ENCODE results near the gene RAVER1. TPM values are rescaled to one million over a fixed set of nuclear protein-coding genes. Genes with fewer than 3 reads are reported as not detected.

The RAVER1 gene
- total RNA-seq, 4 donors from 2014 or later, result 23.7 to 42.2 (median 30.2) TPM

GRCh38 chr19:10294368-10294697 lies 39.0 kb downstream of the RAVER1 start:
- Histone ChIP-seq H3K36me3 (no peaks in the 10 kb centered on the region), H3K9me3 (no peaks in the 10 kb centered on the region), H3K27ac (replicated peaks in 1 of 4) (no peak overlapping the region), H3K4me3 (no peak overlapping the region), H3K27me3 (peaks cover 16 to 99% (median 76%) of the 10 kb centered on the region in 4 donors), H3K4me1 (peaks cover 41 to 70% (median 65%) of the 10 kb centered on the region in 4 donors)
- intact Hi-C loops (cut with DNase I), result no loop called here
- WGBS, result 25% methylated on average over 11 of the region's 25 CpGs
- no peak for TF ChIP-seq POLR2A (IDR thresholded peaks at IDR 0.05; ENCODE audit: low read depth)
- no peak for TF ChIP-seq CTCF (IDR thresholded peaks at IDR 0.05)
- no peak for DNase-seq (ENCODE audit: extremely low spot score)

GRCh38 chr19:10293637-10294367 lies 39.5 kb downstream of the RAVER1 start:
- DNase-seq (ENCODE audit: extremely low spot score), result no peak
- H3K9me3 ChIP-seq, result no peaks in the 10 kb centered on the region
- no peaks in the 10 kb centered on the region for H3K36me3 ChIP-seq
- WGBS, result 32% methylated on average over 33 of the region's 49 CpGs
- peaks cover 46 to 75% (median 71%) of the 10 kb centered on the region in 4 donors for H3K4me1 ChIP-seq
- intact Hi-C loops (cut with DNase I), result no loop called here
- H3K27ac ChIP-seq (replicated peaks in 1 of 4), result no peak overlapping the region
- TF ChIP-seq POLR2AphosphoS5 (IDR thresholded peaks at IDR 0.05) (no peak), CTCF (IDR thresholded peaks at IDR 0.05) (no peak), POLR2A (IDR thresholded peaks at IDR 0.05; ENCODE audit: low read depth) (no peak), EP300 (IDR thresholded peaks at IDR 0.05) (no peak)
- no peak overlapping the region for H3K4me3 ChIP-seq
- peaks cover 16 to 100% (median 82%) of the 10 kb centered on the region in 4 donors for H3K27me3 ChIP-seq

GRCh38 chr19:10292789-10293636 lies 40.3 kb downstream of the RAVER1 start:
- peaks cover 53 to 82% (median 78%) of the 10 kb centered on the region in 4 donors for H3K4me1 ChIP-seq
- peaks cover 16 to 100% (median 89%) of the 10 kb centered on the region in 4 donors for H3K27me3 ChIP-seq
- H3K27ac ChIP-seq (replicated peaks in 1 of 4), result peak overlapping the region in 1 of 4 donors; percentile 30
- DNase-seq (ENCODE audit: extremely low spot score), result no peak
- 20% methylated on average over 25 of the region's 56 CpGs for WGBS
- H3K4me3 ChIP-seq, result peak overlapping the region; percentile 39 to 60 (median 47)
- no peaks in the 10 kb centered on the region for H3K36me3 ChIP-seq
- no peak for TF ChIP-seq POLR2AphosphoS5 (IDR thresholded peaks at IDR 0.05)
- TF ChIP-seq CTCF (IDR thresholded peaks at IDR 0.05), result no peak
- no peak for TF ChIP-seq POLR2A (IDR thresholded peaks at IDR 0.05; ENCODE audit: low read depth)
- no peak for TF ChIP-seq EP300 (IDR thresholded peaks at IDR 0.05)
- intact Hi-C loops (cut with DNase I), result no loop called here
- no peaks in the 10 kb centered on the region for H3K9me3 ChIP-seq

GRCh38 chr19:10292206-10292788 lies 41.0 kb downstream of the RAVER1 start:
- DNase-seq (ENCODE audit: extremely low spot score), result no peak
- peaks cover 16 to 100% (median 96%) of the 10 kb centered on the region in 4 donors for H3K27me3 ChIP-seq
- H3K27ac ChIP-seq (replicated peaks in 1 of 4), result peak overlapping the region in 1 of 4 donors; percentile 30
- intact Hi-C loops (cut with DNase I), result no loop called here
- peaks cover 59 to 89% (median 85%) of the 10 kb centered on the region in 4 donors for H3K4me1 ChIP-seq
- H3K36me3 ChIP-seq, result no peaks in the 10 kb centered on the region
- H3K4me3 ChIP-seq, result peak overlapping the region; percentile 39 to 60 (median 47)
- H3K9me3 ChIP-seq, result no peaks in the 10 kb centered on the region
- WGBS, result 0% methylated on average over 20 of the region's 45 CpGs
- TF ChIP-seq EP300 (IDR thresholded peaks at IDR 0.05) (no peak), CTCF (IDR thresholded peaks at IDR 0.05) (no peak), POLR2AphosphoS5 (IDR thresholded peaks at IDR 0.05) (no peak), POLR2A (IDR thresholded peaks at IDR 0.05; ENCODE audit: low read depth) (no peak)
